Prostate gland (tissue), 2 donors: Measurements from ENCODE around the gene AFAP1. TPM values are rescaled to one million over a fixed set of nuclear protein-coding genes. Genes with fewer than 3 reads are reported as not detected.

Experiments used
- DNase-seq: peaks from one replicate; pipeline ENCODE4 v3.0.0-alpha.2; 2019; ENCODE audit warnings: low spot score
- H3K27ac ChIP-seq, 2 donors: fragments of 200-600 bp; sonication (generic); 2 replicates each; pipeline ENCODE4 v1.5.1; 2017 to 2019
- H3K27me3 ChIP-seq: fragments of 200-600 bp; sonication (generic); replicated peaks from 2 replicates; pipeline ENCODE4 v1.5.1; 2019; ENCODE audit not compliant: insufficient read depth
- H3K36me3 ChIP-seq, 2 donors: fragments of 200-600 bp; sonication (generic); 1 replicate in 1 of 2; 2 replicates in 1 of 2; pipeline versions ENCODE4 v1.5.1 to v1.8.1; 2017 to 2019
- H3K4me1 ChIP-seq: fragments of 200-600 bp; sonication (generic); replicated peaks from 2 replicates; pipeline ENCODE4 v1.5.1; 2019
- H3K4me3 ChIP-seq, 2 donors: fragments of 200-600 bp; sonication (generic); 2 replicates each; pipeline ENCODE4 v1.5.1; 2017 to 2019
- H3K9me3 ChIP-seq: fragments of 200-600 bp; sonication (generic); 2 replicates; pipeline ENCODE4 v1.5.1; 2017
- CTCF ChIP-seq, 4 experiments: fragments of 200-600 bp in 2 of 4; fragments of 450-650 bp in 2 of 4; sonication (generic) in 2 of 4; IDR thresholded peaks; 1 replicate in 3 of 4; 2 replicates in 1 of 4; pipeline ENCODE4 v1.5.1; 2016 to 2019; ENCODE audit warnings: antibody characterized with exemption in 4 of 4, mild to moderate bottlenecking in 2 of 4, moderate library complexity in 2 of 4
- POLR2A ChIP-seq: fragments of 450-650 bp; IDR thresholded peaks from one replicate; pipeline ENCODE4 v1.6.1; 2016; ENCODE audit warnings: antibody characterized with exemption, mild to moderate bottlenecking
- POLR2AphosphoS5 ChIP-seq: sonication (generic); formaldehyde crosslinking; IDR thresholded peaks from one replicate; pipeline ENCODE4 v1.6.1; 2017; ENCODE audit warnings: antibody characterized with exemption
- WGBS: methylation state at CpG from one replicate; pipeline ENCODE4 v1.1.5; 2018; 5-methylcytosine and 5-hydroxymethylcytosine counted together
- intact Hi-C: fragments of 100-400 bp; cut with DNase I; formaldehyde crosslinking; loops from one replicate; pipeline ENCODE4 v1.14.2; 2022
- total RNA-seq, 2 donors: library from RNA; depleted of rRNA; stranded (reverse); fragments of >200 nt; gene quantifications; one replicate each; pipeline ENCODE4 v1.1.0, GENCODE V29; 2016

Gene AFAP1
- total RNA-seq, 2 donors from 2014 or later = 17.5 to 19.8 TPM

GRCh38 chr4:7775396-7775795, 164.3 kb downstream of the AFAP1 start:
- no peak overlapping the region for H3K27ac ChIP-seq
- no peaks in the 10 kb centered on the region for H3K9me3 ChIP-seq
- 88% methylated on average over 9 of the region's 9 CpGs for WGBS
- H3K36me3 ChIP-seq = peaks cover 0 to 7% of the 10 kb centered on the region in 2 donors
- intact Hi-C loops = no loop called here
- H3K4me3 ChIP-seq = no peak overlapping the region
- H3K4me1 ChIP-seq = no peaks in the 10 kb centered on the region
- no peak for TF ChIP-seq POLR2A
- no peak for TF ChIP-seq CTCF (IDR thresholded peaks at IDR 0.05)
- TF ChIP-seq POLR2AphosphoS5 = no peak
- DNase-seq = no peak
- H3K27me3 ChIP-seq = no peaks in the 10 kb centered on the region

DNA sequence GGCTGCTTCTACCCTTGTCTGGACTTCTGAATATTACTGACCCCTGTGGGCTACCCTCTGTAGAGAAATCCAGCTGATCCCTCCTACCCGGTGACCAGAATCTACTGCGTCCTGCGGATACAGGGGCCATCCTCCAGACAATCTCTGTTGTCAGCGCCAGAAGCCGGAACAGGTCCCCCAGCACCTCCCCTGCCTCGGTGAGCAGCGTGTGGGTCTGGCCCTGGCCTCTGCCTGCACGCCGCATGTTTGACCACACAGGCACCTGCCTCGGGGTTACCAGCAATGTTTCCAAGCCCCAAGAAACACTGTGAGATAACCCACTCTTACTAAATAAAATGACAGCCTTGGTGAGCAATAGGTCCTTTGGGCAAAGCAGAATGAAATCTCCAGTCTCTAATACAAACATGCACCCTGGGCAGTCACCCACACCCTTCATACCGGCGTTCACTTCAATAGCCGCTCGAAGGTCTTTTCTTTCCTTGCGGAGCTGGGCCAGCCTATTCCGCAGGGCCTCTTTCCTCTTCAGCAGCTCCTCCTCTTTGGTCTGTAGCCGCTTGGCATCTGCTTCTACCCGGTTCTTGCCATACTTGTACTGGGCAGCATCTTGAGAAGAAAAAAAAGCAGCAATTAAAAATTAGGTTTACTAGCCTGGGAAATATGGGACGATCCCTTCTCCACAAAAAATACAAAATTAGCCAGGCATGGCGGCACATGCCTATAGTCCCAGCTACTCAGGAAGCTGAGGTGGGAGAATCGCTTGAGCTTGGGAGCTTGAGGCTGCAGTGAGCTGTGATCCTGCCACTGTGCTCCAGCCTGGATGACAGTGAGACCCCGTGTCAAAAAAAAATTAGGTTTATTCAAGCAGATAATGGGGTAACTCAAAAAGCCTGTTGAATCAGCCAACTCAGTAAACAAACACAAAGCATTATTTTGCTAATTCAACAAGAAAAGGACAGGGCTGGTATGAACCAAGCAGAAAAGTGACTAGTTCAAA, 165.1 kb downstream of the AFAP1 start:
- H3K9me3 ChIP-seq = no peaks in the 10 kb centered on the region
- 91% methylated on average over 22 of the region's 22 CpGs for WGBS
- TF ChIP-seq CTCF (IDR thresholded peaks at IDR 0.05) (no peak), POLR2A (no peak), POLR2AphosphoS5 (no peak)
- intact Hi-C loops = no loop called here
- H3K27me3 ChIP-seq = no peaks in the 10 kb centered on the region
- H3K36me3 ChIP-seq = peaks cover 0 to 7% of the 10 kb centered on the region in 2 donors
- DNase-seq = no peak
- H3K4me1 ChIP-seq = no peaks in the 10 kb centered on the region
- H3K4me3 ChIP-seq = no peak overlapping the region
- no peak overlapping the region for H3K27ac ChIP-seq

DNA sequence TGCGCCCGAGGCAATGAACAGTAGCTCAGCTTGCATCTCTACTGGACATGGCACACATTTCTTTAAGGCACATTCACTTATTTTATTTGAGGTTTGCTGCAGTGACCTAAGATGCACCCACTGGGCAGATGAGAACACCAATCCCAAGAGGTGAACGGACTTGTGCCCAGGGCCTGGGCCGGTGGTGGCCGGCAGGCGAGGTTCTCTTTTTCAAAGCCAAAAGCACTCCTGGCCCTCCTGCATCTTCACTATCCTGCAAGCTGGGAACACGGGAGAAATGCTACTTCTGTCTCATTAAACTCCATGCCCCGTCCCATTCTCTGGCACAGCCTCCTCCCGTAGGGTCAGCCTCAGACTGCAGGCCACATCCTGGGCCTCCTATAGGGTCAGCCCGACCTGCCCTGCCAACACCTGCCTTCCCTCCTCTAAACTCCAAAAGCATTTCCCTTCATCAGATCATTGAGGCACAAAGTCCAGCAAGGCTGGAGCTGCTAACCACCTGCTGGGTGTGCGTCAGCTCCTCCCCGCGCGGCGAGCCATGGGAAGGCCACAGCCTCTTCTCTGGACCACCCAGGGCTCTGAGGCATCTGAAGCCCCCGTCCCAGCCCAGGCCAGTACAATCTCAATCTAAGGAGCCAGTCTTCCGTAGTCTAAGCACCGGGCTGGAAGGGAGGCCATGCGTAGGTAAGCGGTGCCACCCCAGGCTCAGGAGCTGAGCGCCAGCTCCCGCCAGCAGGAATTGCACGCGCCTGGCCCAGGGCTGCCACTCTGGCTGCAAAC, 166.1 kb downstream of the AFAP1 start:
- Histone ChIP-seq H3K27me3 (no peaks in the 10 kb centered on the region), H3K27ac (no peak overlapping the region), H3K9me3 (no peaks in the 10 kb centered on the region), H3K36me3 (peaks cover 0 to 7% of the 10 kb centered on the region in 2 donors), H3K4me3 (no peak overlapping the region), H3K4me1 (no peaks in the 10 kb centered on the region)
- intact Hi-C loops = no loop called here
- TF ChIP-seq POLR2A (no peak), POLR2AphosphoS5 (no peak), CTCF (IDR thresholded peaks at IDR 0.05) (no peak)
- WGBS = 96% methylated on average over 17 of the region's 24 CpGs
- DNase-seq = no peak

DNA sequence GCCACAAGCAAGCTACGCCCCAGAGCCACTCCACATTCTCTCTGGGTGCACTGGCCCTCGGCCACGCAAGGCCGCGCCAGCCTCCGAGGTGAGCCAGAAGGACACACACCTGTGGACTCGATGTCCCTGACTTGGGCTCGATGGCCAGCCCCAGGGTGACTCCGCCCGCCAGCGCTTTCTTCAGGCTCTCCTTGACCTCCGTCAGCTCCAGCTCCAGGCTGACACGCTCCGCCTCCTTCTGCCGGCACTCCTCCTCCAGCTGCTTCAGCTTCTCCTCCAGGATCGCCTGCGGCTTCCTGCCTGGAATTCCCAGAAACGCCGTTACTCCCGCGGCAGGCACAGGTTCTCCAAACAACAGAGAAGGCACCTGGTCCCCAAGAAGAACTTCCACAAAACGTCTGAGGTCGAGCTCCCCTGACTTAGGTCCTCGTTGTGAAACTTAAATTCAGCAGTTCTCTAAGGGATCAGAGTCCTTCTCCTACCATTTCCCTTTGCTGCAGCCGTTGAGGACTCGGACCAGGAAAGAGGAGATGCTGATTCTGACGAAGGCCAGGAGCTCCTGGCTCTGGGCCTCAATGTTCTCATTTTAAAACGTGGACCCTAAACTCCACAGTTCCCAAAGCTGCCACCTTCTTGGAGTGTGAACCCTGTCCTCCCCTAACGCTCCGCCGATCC, 166.8 kb downstream of the AFAP1 start:
- TF ChIP-seq POLR2A (no peak), POLR2AphosphoS5 (no peak), CTCF (IDR thresholded peaks at IDR 0.05) (no peak)
- Histone ChIP-seq H3K27ac (no peak overlapping the region), H3K9me3 (no peaks in the 10 kb centered on the region), H3K4me3 (no peak overlapping the region), H3K36me3 (peaks cover 0 to 7% of the 10 kb centered on the region in 2 donors), H3K27me3 (no peaks in the 10 kb centered on the region), H3K4me1 (no peaks in the 10 kb centered on the region)
- intact Hi-C loops = no loop called here
- DNase-seq = no peak
- WGBS = 79% methylated on average over 31 of the region's 31 CpGs
